Mesothelial cell of epicardium (in vitro differentiated cells): ENCODE measurements around the gene NFATC2. TPM values are rescaled to one million over a fixed set of nuclear protein-coding genes. Genes with fewer than 3 reads are reported as not detected.

Experiments used
- DNase-seq, 2 experiments: peaks; one replicate each; pipeline ENCODE4 v3.0.0; 2021; ENCODE audit warnings: low spot score in 2 of 2; ENCODE audit not compliant: unreplicated experiment in 2 of 2
- H3K27ac Mint-ChIP-seq: 2 replicates; pipeline ENCODE4 v1.8.0; 2021; ENCODE audit warnings: mixed read lengths
- H3K27me3 Mint-ChIP-seq: 2 replicates; pipeline ENCODE4 v1.8.0; 2021; ENCODE audit warnings: low read depth, mixed read lengths
- H3K36me3 Mint-ChIP-seq: 2 replicates; pipeline ENCODE4 v1.8.0; 2021; ENCODE audit warnings: mixed read lengths
- H3K4me1 Mint-ChIP-seq: 2 replicates; pipeline ENCODE4 v1.8.0; 2021; ENCODE audit warnings: mixed read lengths
- H3K4me3 Mint-ChIP-seq: 2 replicates; pipeline ENCODE4 v1.8.0; 2021; ENCODE audit warnings: mild to moderate bottlenecking, moderate library complexity, mixed read lengths
- H3K9me3 Mint-ChIP-seq: 2 replicates; pipeline ENCODE4 v1.8.0; 2021; ENCODE audit warnings: mixed read lengths
- total RNA-seq: library from RNA; stranded (reverse); gene quantifications from 3 replicates; pipeline ENCODE4 v1.2.1, GENCODE V29; 2021
- TF ChIP-seq, protein P1 (sequence below): fragments of 200-600 bp; sonication (generic); IDR thresholded peaks from one replicate; pipeline ENCODE4 v1.5.0; 2021; ENCODE audit warnings: antibody characterized with exemption; ENCODE audit not compliant: unreplicated experiment

The NFATC2 gene
- total RNA-seq, 1 donor from 2014 or later, result 14.0 TPM

DNA sequence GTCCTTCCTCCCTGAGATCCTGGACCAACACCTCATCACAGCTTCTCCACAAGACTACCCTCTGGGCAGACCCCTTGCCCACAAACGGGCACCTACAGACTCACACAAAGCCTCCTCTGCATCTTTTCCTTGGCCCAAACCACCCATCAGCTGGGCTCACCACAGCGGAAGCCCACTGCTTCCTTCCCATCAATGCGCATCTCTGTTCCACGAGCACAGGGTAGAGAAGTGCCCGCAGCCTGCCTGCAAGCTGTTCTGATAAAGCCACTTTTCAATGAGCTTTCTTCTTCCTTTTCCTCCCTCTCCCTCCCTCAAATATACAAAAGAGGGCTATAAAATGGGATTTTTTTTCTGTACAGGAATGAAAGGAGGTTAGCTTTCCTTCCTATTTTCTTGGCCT, 111.2 kb downstream of the NFATC2 start:
- H3K27ac Mint-ChIP-seq, result no peak overlapping the region

DNA sequence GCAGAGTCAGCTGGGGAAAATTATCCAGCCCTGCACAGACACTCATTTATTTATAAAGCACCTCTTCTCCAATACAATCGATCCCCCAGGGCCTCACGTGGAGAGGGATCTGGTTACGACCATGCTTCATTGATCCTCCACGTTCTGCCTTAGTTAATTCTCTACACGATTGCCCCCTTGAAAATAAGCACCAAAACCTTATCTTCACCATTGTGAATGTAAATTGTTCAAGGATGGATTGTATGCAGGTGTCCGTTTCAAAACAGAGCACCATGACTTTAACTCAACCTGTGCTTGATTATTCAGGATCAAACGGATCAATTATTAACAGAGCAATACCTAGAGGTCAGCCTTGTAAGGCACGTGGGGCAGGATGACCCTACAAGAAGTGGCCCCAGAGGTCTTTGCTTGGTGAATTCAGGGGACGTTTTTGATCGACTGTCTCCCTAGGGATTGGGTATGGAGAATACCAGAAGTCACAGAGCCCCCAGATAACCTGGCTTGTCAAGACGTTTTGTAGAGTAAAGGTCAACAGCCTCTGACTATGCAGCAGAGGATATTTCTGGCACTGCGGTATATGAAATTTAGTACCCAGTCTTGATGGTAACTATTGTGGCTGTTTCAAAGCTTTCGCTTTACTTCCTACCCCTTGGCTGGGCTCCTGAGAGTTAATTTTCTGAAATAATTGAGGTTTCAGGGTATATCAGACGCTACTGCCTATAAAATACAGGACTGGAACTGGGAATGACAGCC, 112.1 kb downstream of the NFATC2 start:
- Mint-ChIP-seq H3K9me3 (no peaks in the 10 kb centered on the region), H3K27me3 (no peaks in the 10 kb centered on the region), H3K36me3 (peaks cover 10% of the 10 kb centered on the region), H3K4me3 (no peak overlapping the region), H3K27ac (no peak overlapping the region), H3K4me1 (peaks cover 39% of the 10 kb centered on the region)
- no peak for DNase-seq
- TF ChIP-seq, protein P1, sequence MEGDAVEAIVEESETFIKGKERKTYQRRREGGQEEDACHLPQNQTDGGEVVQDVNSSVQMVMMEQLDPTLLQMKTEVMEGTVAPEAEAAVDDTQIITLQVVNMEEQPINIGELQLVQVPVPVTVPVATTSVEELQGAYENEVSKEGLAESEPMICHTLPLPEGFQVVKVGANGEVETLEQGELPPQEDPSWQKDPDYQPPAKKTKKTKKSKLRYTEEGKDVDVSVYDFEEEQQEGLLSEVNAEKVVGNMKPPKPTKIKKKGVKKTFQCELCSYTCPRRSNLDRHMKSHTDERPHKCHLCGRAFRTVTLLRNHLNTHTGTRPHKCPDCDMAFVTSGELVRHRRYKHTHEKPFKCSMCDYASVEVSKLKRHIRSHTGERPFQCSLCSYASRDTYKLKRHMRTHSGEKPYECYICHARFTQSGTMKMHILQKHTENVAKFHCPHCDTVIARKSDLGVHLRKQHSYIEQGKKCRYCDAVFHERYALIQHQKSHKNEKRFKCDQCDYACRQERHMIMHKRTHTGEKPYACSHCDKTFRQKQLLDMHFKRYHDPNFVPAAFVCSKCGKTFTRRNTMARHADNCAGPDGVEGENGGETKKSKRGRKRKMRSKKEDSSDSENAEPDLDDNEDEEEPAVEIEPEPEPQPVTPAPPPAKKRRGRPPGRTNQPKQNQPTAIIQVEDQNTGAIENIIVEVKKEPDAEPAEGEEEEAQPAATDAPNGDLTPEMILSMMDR, result no peak

More for the DNA sequence above, 111.2 kb downstream of the NFATC2 start:
- Mint-ChIP-seq H3K27me3 (no peaks in the 10 kb centered on the region), H3K4me3 (no peak overlapping the region), H3K36me3 (peaks cover 11% of the 10 kb centered on the region), H3K4me1 (peaks cover 39% of the 10 kb centered on the region), H3K9me3 (no peaks in the 10 kb centered on the region)
- no peak for DNase-seq
- TF ChIP-seq, protein P1, result no peak

DNA sequence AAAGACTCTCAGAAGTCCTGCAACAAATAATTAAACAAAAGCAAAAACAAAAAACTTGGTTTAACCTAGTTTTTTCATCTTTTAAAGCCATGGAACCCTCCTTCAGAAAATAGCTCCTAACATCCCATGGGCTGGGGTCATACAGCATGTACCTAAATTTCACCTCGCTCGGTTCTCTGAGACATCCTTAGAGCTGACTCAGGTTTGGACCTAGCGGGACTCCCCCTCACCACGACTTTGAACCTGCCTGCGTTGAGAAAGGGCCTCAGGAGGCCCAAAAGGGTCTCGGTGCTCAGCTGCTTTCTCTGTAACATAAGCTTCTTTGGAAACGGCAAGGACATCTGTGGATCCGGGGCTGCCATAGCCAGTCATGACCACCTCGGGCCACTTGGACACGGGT, 112.8 kb downstream of the NFATC2 start:
- peak overlapping the region; percentile 81 for H3K27ac Mint-ChIP-seq

DNA sequence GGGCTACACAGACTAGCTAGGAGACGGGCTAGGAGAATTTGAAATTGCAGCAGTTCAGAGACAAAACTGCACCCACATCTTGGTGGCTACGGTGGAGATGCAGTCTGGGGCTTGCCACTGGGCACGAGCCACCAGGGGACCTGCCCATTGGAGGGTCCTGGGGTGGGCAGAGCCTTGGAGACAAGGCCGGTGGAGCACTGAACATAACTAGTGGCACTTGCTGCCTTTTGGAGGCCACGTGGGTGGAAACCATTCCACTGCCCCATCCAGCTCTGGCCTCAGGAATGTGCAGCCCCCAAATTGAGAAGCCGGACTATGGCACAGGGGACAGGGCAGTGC, 113.4 kb downstream of the NFATC2 start:
- DNase-seq, result no peak
- Mint-ChIP-seq H3K9me3 (no peaks in the 10 kb centered on the region), H3K4me3 (no peak overlapping the region), H3K27ac (peak overlapping the region; percentile 81), H3K27me3 (no peaks in the 10 kb centered on the region), H3K36me3 (peaks cover 3% of the 10 kb centered on the region), H3K4me1 (peaks cover 47% of the 10 kb centered on the region)
- TF ChIP-seq, protein P1, result no peak

More for the DNA sequence above, 112.8 kb downstream of the NFATC2 start:
- Mint-ChIP-seq H3K36me3 (peaks cover 6% of the 10 kb centered on the region), H3K27me3 (no peaks in the 10 kb centered on the region), H3K4me1 (peaks cover 42% of the 10 kb centered on the region), H3K9me3 (no peaks in the 10 kb centered on the region), H3K4me3 (no peak overlapping the region)
- TF ChIP-seq, protein P1, result no peak
- DNase-seq, result no peak

DNA sequence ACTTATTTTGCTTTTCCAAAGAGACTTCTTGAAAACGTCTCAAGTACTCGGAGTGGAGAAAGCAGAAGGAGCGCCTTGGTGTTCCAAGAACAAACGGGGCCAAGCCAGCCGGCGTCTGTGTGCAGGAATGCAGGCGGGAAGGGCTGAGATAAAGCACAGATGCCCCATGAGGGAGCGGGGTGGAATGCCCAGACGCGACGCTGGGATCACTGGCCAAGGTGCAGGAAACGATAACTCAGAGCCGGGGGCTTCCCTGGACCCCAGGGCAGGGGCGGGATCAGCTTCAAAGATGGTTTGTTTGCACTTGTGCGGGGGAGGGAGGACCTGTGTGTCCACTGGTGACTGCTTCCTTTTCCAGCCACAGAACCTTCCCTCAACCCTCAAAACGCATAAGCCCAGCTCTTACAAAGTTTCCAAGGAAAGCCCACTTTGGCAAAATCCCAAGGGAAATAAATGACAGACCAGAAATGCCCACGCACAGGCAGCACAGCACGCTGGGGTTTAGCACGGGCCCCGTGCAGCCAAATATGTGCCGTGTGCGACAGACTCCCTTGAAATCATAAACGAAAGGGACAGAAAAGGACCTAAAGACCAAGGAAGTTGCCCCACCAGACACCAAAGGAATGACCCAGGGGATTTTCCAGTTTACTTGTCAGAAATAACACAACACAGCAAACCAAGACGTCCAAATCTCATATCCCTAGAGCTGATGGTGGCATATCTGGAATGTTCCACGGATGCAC, 113.9 kb downstream of the NFATC2 start:
- TF ChIP-seq, protein P1, result no peak
- Mint-ChIP-seq H3K27me3 (no peaks in the 10 kb centered on the region), H3K27ac (peak overlapping the region; percentile 81), H3K36me3 (peaks cover 3% of the 10 kb centered on the region), H3K9me3 (no peaks in the 10 kb centered on the region), H3K4me1 (peaks cover 52% of the 10 kb centered on the region), H3K4me3 (peak overlapping the region; percentile 3)
- DNase-seq, result peak; percentile 54 to 72
